B cell (primary cell): ENCODE data around the gene PLK3. TPM values are rescaled to one million over a fixed set of nuclear protein-coding genes. Genes with fewer than 3 reads are reported as not detected.

ENCODE experiments used
- ATAC-seq: fragments of 200-7000 bp; cut with Tn5 transposase; one replicate; pipeline ENCODE4 v1.10.0; 2021; ENCODE audit warnings: low read depth, mild to moderate bottlenecking, moderate number of reproducible peaks, moderate library complexity
- CTCF ChIA-PET: fragments of 350-600 bp; sonication (Branson Sonifier 250); formaldehyde crosslinking; loops from one replicate; lab custom pipeline; 2021; ENCODE audit warnings: antibody characterized with exemption, inconsistent platforms; lab: Charles Lee
- POLR2A ChIA-PET: fragments of 350-600 bp; sonication (Branson Sonifier 250); formaldehyde crosslinking; loops from one replicate; lab custom pipeline; 2021; ENCODE audit warnings: antibody characterized with exemption; lab: Charles Lee
- DNase-seq: peaks from one replicate; pipeline ENCODE4 v3.0.0; 2013
- H2AFZ ChIP-seq: 2 replicates; pipeline ENCODE4 v1.6.1; 2012; ENCODE audit warnings: mild to moderate bottlenecking, low read depth, low read length; ENCODE audit not compliant: insufficient read depth, poor library complexity, severe bottlenecking
- H3K27ac ChIP-seq, 2 donors: 1 replicate in 1 of 2; 2 replicates in 1 of 2; pipeline ENCODE4 v1.5.1; 2012 to 2013; ENCODE audit warnings: low read length in 2 of 2, mild to moderate bottlenecking in 2 of 2, moderate library complexity in 1 of 2
- H3K27me3 ChIP-seq, 4 experiments: fragments of 200-600 bp in 1 of 4; sonication (generic) in 1 of 4; replicated peaks in 1 of 4; 1 replicate in 2 of 4; 2 replicates in 2 of 4; pipeline versions ENCODE4 v1.6.1 to v1.7.0; 2013 to 2016; ENCODE audit warnings: low read length in 3 of 4, mild to moderate bottlenecking in 2 of 4, mixed read lengths in 1 of 4, moderate library complexity in 1 of 4; ENCODE audit not compliant: insufficient read depth in 4 of 4, control insufficient read depth in 3 of 4; ENCODE audit errors: control extremely low read depth in 1 of 4
- H3K36me3 ChIP-seq, 2 experiments: replicated peaks in 1 of 2; 1 replicate in 1 of 2; 2 replicates in 1 of 2; pipeline versions ENCODE4 v1.6.1 to v1.7.1; 2013; ENCODE audit warnings: low read length in 1 of 2; ENCODE audit not compliant: insufficient read depth in 2 of 2, control insufficient read depth in 1 of 2; ENCODE audit errors: control extremely low read depth in 1 of 2, extremely low read depth in 1 of 2
- H3K4me1 ChIP-seq, 2 donors: fragments of 200-600 bp in 1 of 2; sonication (generic) in 1 of 2; 1 replicate in 1 of 2; 2 replicates in 1 of 2; pipeline versions ENCODE4 v1.5.1 to v1.6.1; 2013 to 2017; ENCODE audit warnings: low read length in 2 of 2; ENCODE audit not compliant: control insufficient read depth in 2 of 2, insufficient read depth in 2 of 2
- H3K4me2 ChIP-seq: replicated peaks from 2 replicates; pipeline ENCODE3; 2012; ENCODE audit warnings: mild to moderate bottlenecking, low read depth, low read length; ENCODE audit not compliant: poor library complexity, severe bottlenecking
- H3K4me3 ChIP-seq, 5 experiments: fragments of 200-600 bp in 1 of 5; sonication (generic) in 1 of 5; 1 replicate in 3 of 5; 2 replicates in 2 of 5; pipeline versions ENCODE4 v1.5.1 to v1.7.0; 2011 to 2016; ENCODE audit warnings: low read length in 4 of 5, mild to moderate bottlenecking in 4 of 5, low read depth in 2 of 5, control low read depth in 1 of 5, moderate library complexity in 1 of 5; ENCODE audit not compliant: insufficient read depth in 1 of 5; ENCODE audit errors: control extremely low read depth in 1 of 5, extremely low read depth in 1 of 5
- H3K79me2 ChIP-seq: fragments of 200-600 bp; sonication (generic); one replicate; pipeline ENCODE4 v1.6.0; 2016; ENCODE audit warnings: low read length; ENCODE audit not compliant: control insufficient read depth, insufficient read depth
- H3K9ac ChIP-seq: fragments of 200-600 bp; sonication (generic); 2 replicates; pipeline ENCODE4 v1.6.1; 2017; ENCODE audit warnings: mild to moderate bottlenecking, low read length, moderate library complexity
- H3K9me3 ChIP-seq, 3 donors: one replicate each; pipeline versions ENCODE4 v1.6.1 to v1.7.1; 2013; ENCODE audit warnings: low read length in 2 of 3; ENCODE audit not compliant: control insufficient read depth in 2 of 3, insufficient read depth in 1 of 3; ENCODE audit errors: control extremely low read depth in 1 of 3
- H4K20me1 ChIP-seq: 2 replicates; pipeline ENCODE4 v1.6.0; 2012; ENCODE audit warnings: mild to moderate bottlenecking, low read length; ENCODE audit not compliant: insufficient read depth, control insufficient read depth, poor library complexity, severe bottlenecking
- H3K27ac Mint-ChIP-seq: one replicate; pipeline ENCODE4 v1.8.0; 2021; ENCODE audit warnings: mixed read lengths
- H3K27me3 Mint-ChIP-seq: one replicate; pipeline ENCODE4 v1.8.0; 2021; ENCODE audit warnings: mixed read lengths
- H3K4me1 Mint-ChIP-seq: one replicate; pipeline ENCODE4 v1.8.0; 2021; ENCODE audit warnings: mixed read lengths
- H3K4me3 Mint-ChIP-seq: one replicate; pipeline ENCODE4 v1.8.0; 2021; ENCODE audit warnings: mixed read lengths
- H3K9me3 Mint-ChIP-seq: one replicate; pipeline ENCODE4 v1.8.0; 2022; ENCODE audit warnings: mixed read lengths; ENCODE audit not compliant: insufficient read depth
- CTCF ChIP-seq: fragments of 200-600 bp; IDR thresholded peaks from one replicate; pipeline ENCODE4 v1.8.0; 2022; ENCODE audit warnings: antibody characterized with exemption, mild to moderate bottlenecking
- EZH2 ChIP-seq: IDR thresholded peaks from 2 replicates; pipeline ENCODE4 v1.6.1; 2012; ENCODE audit warnings: borderline replicate concordance, low read depth, mild to moderate bottlenecking, moderate library complexity, low read length; ENCODE audit not compliant: insufficient read depth, poor library complexity, severe bottlenecking
- WGBS: methylation state at CpG from one replicate; pipeline ENCODE4 v1.1.5; 2013; ENCODE audit warnings: missing lambda C conversion rate; ENCODE audit not compliant: insufficient coverage; 5-methylcytosine and 5-hydroxymethylcytosine counted together
- intact Hi-C: fragments of 100-400 bp; cut with micrococcal nuclease; formaldehyde crosslinking; loops from one replicate; pipeline ENCODE4 v1.10.0; 2022
- polyA plus RNA-seq: library from polyadenylated mRNA; depleted of rRNA; stranded (reverse); fragments of >200 nt; gene quantifications from 2 replicates; pipeline ENCODE4 v1.2.3, GENCODE V29; 2012
- total RNA-seq, 2 donors: library from RNA; stranded (reverse); fragments of 120-200 nt in 1 of 2; gene quantifications; 1 replicate in 1 of 2; 2 replicates in 1 of 2; pipeline versions ENCODE4 v1.2.3 to v1.2.4, GENCODE V29; 2013 to 2022

The PLK3 gene
- total and polyA plus RNA-seq, 2 donors (not counting 1 experiment from before 2014, with no cell fraction given) = 35.9 to 93.5 TPM

DNA sequence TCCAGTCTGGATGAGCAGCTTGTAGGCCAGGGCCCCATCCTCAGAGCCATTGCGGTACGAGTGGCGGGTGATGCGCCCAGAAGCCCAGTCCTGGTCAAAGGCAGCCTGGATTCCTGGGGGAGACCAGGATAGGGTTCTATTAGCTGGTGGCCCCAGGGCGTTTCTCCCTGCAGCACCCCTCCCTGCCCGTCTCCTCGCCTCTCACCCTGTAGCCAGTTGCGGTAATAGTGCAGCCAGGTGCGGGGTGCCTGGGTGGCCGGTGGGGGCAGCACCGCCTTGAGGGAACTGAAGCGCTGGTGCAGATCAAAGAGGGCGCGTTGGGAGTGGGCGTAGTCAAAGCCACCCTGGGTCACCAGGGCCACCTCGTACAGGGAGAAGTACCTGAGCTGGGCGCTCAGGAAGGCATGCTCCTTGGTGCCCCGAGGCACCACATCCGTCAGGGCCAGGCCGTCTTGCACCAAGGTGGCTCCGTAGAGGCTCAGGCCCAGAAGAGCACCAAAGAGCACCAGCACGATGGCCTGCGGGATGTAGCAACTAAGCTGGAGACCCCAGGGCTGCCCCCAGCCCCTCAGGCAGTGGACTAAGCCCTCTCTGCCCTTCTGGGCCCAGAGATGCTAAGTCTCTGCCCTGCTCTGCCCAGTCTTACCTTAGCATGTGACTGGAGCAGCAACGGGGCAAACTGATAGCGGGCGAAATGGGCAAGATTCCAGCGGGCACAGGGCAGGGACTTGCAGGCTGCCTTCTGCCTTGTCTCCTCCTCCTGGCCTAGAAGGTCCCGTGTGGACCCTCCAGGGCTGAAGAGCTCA, 27.2 kb downstream of the PLK3 start:
- no peak for ATAC-seq
- peaks cover 0 to 4% (median 0%) of the 10 kb centered on the region in 3 donors for H3K9me3 ChIP-seq
- POLR2A ChIA-PET = no interaction called here
- H4K20me1 ChIP-seq = no peaks in the 10 kb centered on the region
- no peak for DNase-seq
- no peaks in the 10 kb centered on the region for H3K4me1 ChIP-seq
- TF ChIP-seq CTCF (no peak), EZH2 (no peak)
- no peak overlapping the region for H3K4me2 ChIP-seq
- H3K27ac ChIP-seq = no peak overlapping the region
- intact Hi-C loops = no loop called here
- Mint-ChIP-seq H3K9me3 (no peaks in the 10 kb centered on the region), H3K27me3 (no peaks in the 10 kb centered on the region), H3K27ac (no peak overlapping the region), H3K4me3 (no peak overlapping the region), H3K4me1 (no peaks in the 10 kb centered on the region)
- no peak overlapping the region for H3K9ac ChIP-seq
- no peaks in the 10 kb centered on the region for H3K79me2 ChIP-seq
- 84% methylated on average over 27 of the region's 28 CpGs for WGBS
- H3K36me3 ChIP-seq = no peaks in the 10 kb centered on the region
- no peak overlapping the region for H2AFZ ChIP-seq
- no peak overlapping the region for H3K4me3 ChIP-seq
- H3K27me3 ChIP-seq = no peaks in the 10 kb centered on the region
- CTCF ChIA-PET = interaction anchor here (0.5 to 1.2 kb wide), 4 partner anchors 9 to 38 kb away, joined by 3 read pairs; partner anchors contain the start of gene PLK3

- Histone ChIP-seq H3K36me3 (no peaks in the 10 kb centered on the region), H3K9me3 (peaks cover 0 to 4% (median 0%) of the 10 kb centered on the region in 3 donors), H3K4me2 (no peak overlapping the region), H3K4me1 (no peaks in the 10 kb centered on the region), H3K79me2 (no peaks in the 10 kb centered on the region), H3K9ac (no peak overlapping the region), H3K27me3 (no peaks in the 10 kb centered on the region), H3K4me3 (no peak overlapping the region), H2AFZ (no peak overlapping the region), H4K20me1 (no peaks in the 10 kb centered on the region), H3K27ac (no peak overlapping the region)
- DNase-seq = no peak
- no peak for ATAC-seq
- Mint-ChIP-seq H3K4me1 (no peaks in the 10 kb centered on the region), H3K27me3 (no peaks in the 10 kb centered on the region), H3K9me3 (no peaks in the 10 kb centered on the region), H3K4me3 (no peak overlapping the region), H3K27ac (no peak overlapping the region)
- whole genome bisulfite sequencing = 98% methylated on average over 20 of the region's 21 CpGs
- ChIA-PET CTCF (interaction anchor here (0.5 to 1.2 kb wide), 3 partner anchors 9 to 39 kb away, joined by 3 read pairs; partner anchors contain the start of gene PLK3), POLR2A (no interaction called here)
- intact Hi-C loops = no loop called here
- TF ChIP-seq CTCF (no peak), EZH2 (no peak)
Measured at GRCh38 chr1:44828003-44828651, 27.9 kb downstream of the PLK3 start.
